Effector memory CD4-positive, alpha-beta T cell (primary cell): ENCODE measurements around the gene CD28.
"Not testable (repeated sequence)": the region's sequence is repeated elsewhere in the genome, so short reads cannot be mapped to it uniquely, and the experiment has no call there.

ENCODE experiments used
- DNase-seq, 3 donors: peaks; one replicate each; pipeline ENCODE4 v3.0.0-alpha.2; 2020
- H3K27ac ChIP-seq: 2 replicates; pipeline ENCODE4 v1.7.0; 2013; ENCODE audit warnings: mild to moderate bottlenecking, low read length, moderate library complexity; ENCODE audit not compliant: insufficient read depth, poor library complexity, severe bottlenecking
- H3K27me3 ChIP-seq: replicated peaks from 2 replicates; pipeline ENCODE4 v1.7.0; 2013; ENCODE audit warnings: mild to moderate bottlenecking, low read length; ENCODE audit not compliant: insufficient read depth, control insufficient read depth, poor library complexity, severe bottlenecking
- H3K36me3 ChIP-seq: 2 replicates; pipeline ENCODE4 v1.7.0; 2013; ENCODE audit warnings: mild to moderate bottlenecking, low read length, moderate library complexity; ENCODE audit not compliant: control insufficient read depth, insufficient read depth
- H3K4me1 ChIP-seq: 2 replicates; pipeline ENCODE4 v1.7.0; 2013; ENCODE audit warnings: low read length, mild to moderate bottlenecking; ENCODE audit not compliant: control insufficient read depth, insufficient read depth, poor library complexity, severe bottlenecking
- H3K4me3 ChIP-seq: 2 replicates; pipeline ENCODE4 v1.7.0; 2013; ENCODE audit warnings: low read length, low read depth, mild to moderate bottlenecking; ENCODE audit not compliant: insufficient read depth, poor library complexity, severe bottlenecking
- H3K9me3 ChIP-seq: 2 replicates; pipeline ENCODE4 v1.7.0; 2013; ENCODE audit warnings: mild to moderate bottlenecking, low read length, moderate library complexity; ENCODE audit not compliant: control insufficient read depth

The CD28 gene

DNA sequence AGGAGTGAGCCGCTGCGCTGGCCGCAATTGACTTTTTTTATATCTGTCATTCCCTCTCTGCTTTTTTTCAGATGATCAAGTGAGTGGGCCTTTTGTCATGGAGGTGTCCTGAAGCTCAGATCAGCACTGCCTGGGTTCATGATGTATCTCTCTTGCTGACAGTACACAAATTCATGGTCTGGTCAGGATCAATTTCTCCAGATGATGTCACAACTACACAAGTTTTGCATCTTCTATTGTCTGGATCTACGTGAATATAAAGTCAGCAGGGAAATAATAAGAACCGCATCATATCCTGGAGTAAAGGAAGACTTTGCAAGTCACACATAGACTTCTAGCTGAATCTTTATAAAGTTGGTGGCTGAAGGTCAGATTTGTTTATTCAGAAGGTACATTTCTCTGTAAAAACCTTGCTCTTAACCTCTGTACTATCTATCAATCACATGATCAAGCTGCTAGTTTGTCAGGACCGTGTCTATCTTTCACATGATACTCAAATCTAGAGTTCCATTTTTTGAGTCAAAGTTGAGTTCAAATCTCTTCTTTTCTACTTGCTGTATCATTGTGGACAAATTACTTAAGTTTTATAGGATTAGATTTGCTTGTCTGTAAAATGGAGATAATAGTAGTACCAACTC, 13.1 kb upstream of the CD28 start:
- Histone ChIP-seq H3K27ac (no peak overlapping the region), H3K4me3 (no peak overlapping the region), H3K27me3 (no peaks in the 10 kb centered on the region), H3K9me3 (no peaks in the 10 kb centered on the region), H3K4me1 (no peaks in the 10 kb centered on the region), H3K36me3 (no peaks in the 10 kb centered on the region)
- no peak for DNase-seq

DNA sequence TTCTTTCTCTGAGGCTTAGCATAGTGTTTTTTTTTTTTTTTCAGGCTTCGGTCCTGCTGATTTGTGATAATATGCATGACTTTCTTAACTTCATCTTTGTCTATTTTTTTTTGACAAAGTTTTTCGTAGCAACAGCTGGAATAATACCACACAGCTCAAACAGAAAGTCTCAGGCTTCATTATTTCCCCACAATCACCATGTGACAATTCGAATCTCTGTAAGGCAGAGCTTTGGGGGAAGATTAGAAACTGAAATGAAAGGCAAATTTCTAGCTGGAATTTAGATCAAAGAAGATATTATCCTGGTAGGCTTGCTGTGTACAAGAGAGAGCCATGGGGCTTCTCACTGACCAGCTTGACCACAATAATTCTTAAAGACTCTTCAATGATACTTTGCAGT, 12.2 kb upstream of the CD28 start:
- H3K27me3 ChIP-seq: no peaks in the 10 kb centered on the region
- H3K9me3 ChIP-seq: no peaks in the 10 kb centered on the region
- no peak for DNase-seq
- H3K27ac ChIP-seq: no peak overlapping the region
- H3K4me3 ChIP-seq: no peak overlapping the region
- H3K4me1 ChIP-seq: no peaks in the 10 kb centered on the region
- H3K36me3 ChIP-seq: no peaks in the 10 kb centered on the region

DNA sequence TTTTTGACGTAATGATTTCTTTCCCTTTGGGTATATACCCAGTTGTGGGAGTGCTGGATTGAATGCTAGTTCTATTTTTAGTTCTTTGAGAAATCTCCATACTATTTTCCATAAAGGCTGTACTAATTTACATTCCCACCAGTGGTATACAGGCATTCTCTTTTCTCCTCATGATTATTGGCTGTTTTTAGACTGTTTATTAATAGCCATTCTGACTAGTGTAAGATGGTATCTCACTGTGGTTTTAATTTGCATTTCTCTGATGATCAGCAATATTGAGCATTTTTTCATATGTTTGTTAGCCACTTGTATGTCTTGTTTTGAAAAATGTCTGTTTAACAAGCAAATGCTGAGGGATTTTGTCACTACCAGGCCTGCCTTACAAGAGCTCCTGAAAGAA, 9.2 kb upstream of the CD28 start:
- no peak for DNase-seq
- no peaks in the 10 kb centered on the region for H3K27me3 ChIP-seq

DNA sequence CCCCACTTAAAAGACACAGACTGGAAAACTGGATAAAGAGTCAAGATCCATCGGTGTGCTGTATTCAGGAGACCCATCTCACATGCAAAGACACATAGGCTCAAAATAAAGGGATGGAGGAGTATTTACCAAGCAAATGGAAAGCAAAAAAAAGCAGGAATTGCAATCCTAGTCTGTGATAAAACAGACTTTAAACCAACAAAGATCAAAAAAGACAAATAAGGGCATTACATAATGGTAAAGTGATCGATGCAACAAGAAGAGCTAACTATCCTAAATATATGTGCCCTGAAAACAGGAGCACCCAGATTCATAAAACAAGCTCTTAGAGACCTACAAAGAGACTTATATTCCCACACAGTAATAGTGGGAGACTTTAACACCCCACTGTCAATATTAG, 8.7 kb upstream of the CD28 start:
- not testable (repeated sequence) for H3K9me3 ChIP-seq, H3K27me3 ChIP-seq, H3K27ac ChIP-seq, DNase-seq, H3K4me3 ChIP-seq, H3K36me3 ChIP-seq, H3K4me1 ChIP-seq

More for the DNA sequence above, 9.2 kb upstream of the CD28 start:
- no peaks in the 10 kb centered on the region for H3K9me3 ChIP-seq
- no peaks in the 10 kb centered on the region for H3K4me1 ChIP-seq
- no peak overlapping the region for H3K27ac ChIP-seq
- no peak overlapping the region for H3K4me3 ChIP-seq
- H3K36me3 ChIP-seq: no peaks in the 10 kb centered on the region

GRCh38 chr2:203698410-203698809, 8.0 kb upstream of the CD28 start:
- not testable (repeated sequence) for H3K9me3 ChIP-seq, DNase-seq, H3K4me1 ChIP-seq, H3K27me3 ChIP-seq, H3K27ac ChIP-seq, H3K36me3 ChIP-seq, H3K4me3 ChIP-seq

GRCh38 chr2:203704430-203704829, 2.0 kb upstream of the CD28 start:
- Histone ChIP-seq H3K27ac (peak overlapping the region; percentile 91), H3K9me3 (no peaks in the 10 kb centered on the region), H3K27me3 (no peaks in the 10 kb centered on the region), H3K36me3 (no peaks in the 10 kb centered on the region), H3K4me3 (no peak overlapping the region), H3K4me1 (peaks cover 24% of the 10 kb centered on the region)
- DNase-seq: no peak

- H3K9me3 ChIP-seq: no peaks in the 10 kb centered on the region
- H3K4me3 ChIP-seq: peak overlapping the region; percentile 20
- H3K36me3 ChIP-seq: no peaks in the 10 kb centered on the region
- peaks cover 24% of the 10 kb centered on the region for H3K4me1 ChIP-seq
- H3K27ac ChIP-seq: peak overlapping the region; percentile 91
- no peaks in the 10 kb centered on the region for H3K27me3 ChIP-seq
- DNase-seq: peak; percentile 51 to 54 (median 54)
Measured at GRCh38 chr2:203705178-203705577, 1.3 kb upstream of the CD28 start.

- H3K27ac ChIP-seq: peak overlapping the region; percentile 91
- peaks cover 42% of the 10 kb centered on the region for H3K4me1 ChIP-seq
Measured at GRCh38 chr2:203707530-203707929, 1.1 kb downstream of the CD28 start.

GRCh38 chr2:203708846-203709396, 2.5 kb downstream of the CD28 start:
- H3K4me3 ChIP-seq: peak overlapping the region; percentile 77
- no peak for DNase-seq
- peak overlapping the region; percentile 91 for H3K27ac ChIP-seq
- H3K4me1 ChIP-seq: peaks cover 51% of the 10 kb centered on the region
- H3K27me3 ChIP-seq: no peaks in the 10 kb centered on the region
- no peaks in the 10 kb centered on the region for H3K36me3 ChIP-seq
- H3K9me3 ChIP-seq: no peaks in the 10 kb centered on the region

More at GRCh38 chr2:203707530-203707929, 1.1 kb downstream of the CD28 start:
- Histone ChIP-seq H3K36me3 (no peaks in the 10 kb centered on the region), H3K9me3 (no peaks in the 10 kb centered on the region), H3K27me3 (no peaks in the 10 kb centered on the region), H3K4me3 (peak overlapping the region; percentile 77)
- no peak for DNase-seq

- Histone ChIP-seq H3K4me1 (peaks cover 48% of the 10 kb centered on the region), H3K9me3 (no peaks in the 10 kb centered on the region), H3K36me3 (no peaks in the 10 kb centered on the region), H3K27ac (peak overlapping the region; percentile 91), H3K4me3 (peak overlapping the region; percentile 77), H3K27me3 (no peaks in the 10 kb centered on the region)
- no peak for DNase-seq
Measured at GRCh38 chr2:203709416-203710040, 3.1 kb downstream of the CD28 start.
